Activated T-cell treated with anti-CD3 and anti-CD28 coated beads for 24 hours (primary cell): ENCODE results near the gene DESI2.
"Not testable (repeated sequence)": the region's sequence is repeated elsewhere in the genome, so short reads cannot be mapped to it uniquely, and the experiment has no call there.

Experiments used
- DNase-seq: peaks from one replicate; pipeline ENCODE4 v3.0.0-alpha.2; 2020; ENCODE audit warnings: low read depth

The DESI2 gene

DNA sequence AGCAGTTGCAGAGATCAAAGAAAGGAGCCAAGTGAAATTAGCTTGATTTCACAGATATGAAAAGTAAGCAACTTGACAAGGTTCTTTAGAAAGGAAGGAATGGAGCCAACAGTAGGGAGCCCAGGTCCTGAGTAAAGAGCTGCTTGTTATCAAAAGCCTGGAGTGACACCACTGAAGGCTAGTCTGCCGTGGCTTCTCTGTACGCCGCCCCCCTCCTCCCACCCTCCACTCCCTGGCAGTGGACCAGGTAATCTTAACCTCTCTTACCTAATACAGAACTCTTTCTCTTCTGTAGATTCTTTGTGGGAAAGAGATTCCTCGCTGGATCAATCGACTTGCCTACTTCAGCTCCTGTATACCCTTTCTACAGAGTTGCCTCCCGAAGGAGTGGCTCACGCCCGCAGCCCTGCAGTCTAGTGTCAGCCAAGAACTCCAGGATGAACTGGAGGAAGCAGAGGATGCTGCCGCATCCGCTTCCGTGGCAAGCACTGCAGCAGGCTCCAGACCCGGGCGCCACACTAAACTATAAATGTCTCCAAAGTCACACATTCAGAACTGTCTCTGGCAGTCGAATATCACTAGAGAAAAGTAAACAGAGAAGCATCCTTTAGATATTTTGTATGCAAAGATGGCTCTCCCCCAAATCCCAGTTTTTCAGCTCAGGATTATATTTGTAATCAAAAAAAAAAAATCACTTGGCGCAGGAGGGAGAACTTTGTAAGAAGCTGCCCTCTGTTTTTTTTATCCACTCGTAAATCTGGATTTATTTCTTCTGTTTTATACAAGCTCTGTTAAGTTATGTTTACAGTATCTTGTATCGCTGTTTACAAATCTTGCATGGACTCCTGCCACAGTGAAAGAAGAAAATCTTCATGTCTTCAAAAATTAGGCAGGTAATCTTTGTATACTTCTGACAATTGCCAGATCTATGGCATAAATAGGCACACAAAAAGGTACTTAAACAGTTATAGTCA is 52.6 kb downstream of the DESI2 start:
- DNase-seq = no peak

DNA sequence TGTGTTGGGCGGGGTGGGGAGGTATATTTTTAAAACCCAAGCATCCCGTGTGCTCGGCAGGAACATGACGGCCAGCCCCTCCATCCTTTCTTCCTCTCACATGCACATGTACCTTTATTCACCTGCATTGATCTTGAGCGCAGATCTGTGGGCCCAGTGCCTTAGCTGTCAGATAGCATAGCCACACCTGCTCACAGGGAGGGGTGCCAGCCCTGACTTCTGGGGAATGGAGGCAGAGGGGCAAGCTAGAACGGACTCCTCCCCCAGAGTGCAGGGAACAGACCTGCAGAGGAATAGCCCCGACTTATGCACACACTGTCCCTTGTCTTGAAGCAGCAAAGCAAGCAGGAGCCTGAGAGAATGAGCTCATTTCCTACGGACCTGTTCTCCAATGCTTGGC is 56.1 kb downstream of the DESI2 start:
- DNase-seq = no peak

DNA sequence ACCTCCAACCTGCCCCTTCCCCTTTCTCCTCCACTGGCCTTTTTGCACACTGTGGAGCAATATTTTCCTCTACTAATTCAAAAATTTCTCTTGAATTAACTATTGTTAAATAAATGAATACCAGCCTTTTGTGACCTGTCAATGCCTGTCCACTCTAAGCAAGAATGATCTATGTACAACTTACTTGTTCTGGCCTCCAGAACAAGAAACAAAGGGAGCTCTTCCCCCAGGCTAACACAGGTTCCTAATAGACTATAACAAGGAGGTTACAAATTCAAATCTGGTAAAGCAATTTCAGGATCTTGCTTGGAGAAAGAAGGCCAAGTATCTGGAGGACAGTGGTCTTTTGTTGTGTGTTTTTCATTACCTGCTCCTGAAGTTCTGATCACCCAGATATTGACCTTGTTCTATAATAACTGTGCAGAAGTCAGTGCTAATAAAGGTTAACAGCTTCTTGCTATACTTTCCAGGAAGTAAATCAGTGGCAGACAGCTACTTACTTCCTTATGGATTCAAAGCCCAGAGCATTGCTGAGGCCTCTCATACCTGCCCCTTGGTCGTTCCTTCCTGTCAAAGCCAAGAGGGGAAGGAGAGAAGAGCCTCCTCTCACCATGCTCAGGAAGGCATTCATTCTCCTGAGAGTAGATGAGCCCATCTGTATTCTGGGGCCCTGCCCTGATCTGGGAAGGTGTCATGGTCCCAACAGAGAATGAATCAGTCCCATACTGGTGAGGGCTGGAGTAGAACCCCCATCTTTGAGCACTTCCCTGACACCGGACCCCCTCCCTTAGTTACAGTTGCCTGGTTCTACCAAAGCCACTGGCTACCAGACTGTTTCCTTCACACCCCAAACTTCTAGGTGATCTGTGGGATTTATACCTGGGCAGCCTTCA is 56.8 kb downstream of the DESI2 start:
- DNase-seq = no peak

DNA sequence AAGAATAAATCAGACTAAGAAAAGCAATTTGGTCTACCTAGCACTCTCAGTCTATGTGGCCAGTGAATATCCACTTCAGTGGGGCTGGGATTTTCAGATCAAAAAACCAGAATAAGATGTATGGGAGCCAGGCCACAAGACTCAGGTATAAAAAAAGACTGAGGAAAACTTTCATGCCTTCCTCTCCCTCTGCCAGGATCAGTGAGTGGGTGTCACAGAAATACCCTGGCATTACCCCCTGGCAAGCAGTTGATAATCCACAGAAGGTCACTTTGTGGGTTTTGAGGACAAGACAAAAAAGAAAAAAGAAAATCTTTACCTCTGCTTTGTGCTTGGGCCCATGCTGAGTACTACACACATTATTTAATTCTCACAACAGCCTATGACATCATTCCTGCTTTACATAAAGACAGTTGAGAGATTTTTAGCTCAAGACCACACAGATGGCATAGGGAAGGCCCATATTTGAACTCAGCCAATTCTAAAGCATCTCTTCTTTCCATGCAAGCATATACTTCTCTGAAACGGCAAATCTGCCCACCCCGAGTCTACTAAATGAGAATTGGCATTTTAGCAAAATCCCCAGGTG is 57.6 kb downstream of the DESI2 start:
- DNase-seq = no peak

DNA sequence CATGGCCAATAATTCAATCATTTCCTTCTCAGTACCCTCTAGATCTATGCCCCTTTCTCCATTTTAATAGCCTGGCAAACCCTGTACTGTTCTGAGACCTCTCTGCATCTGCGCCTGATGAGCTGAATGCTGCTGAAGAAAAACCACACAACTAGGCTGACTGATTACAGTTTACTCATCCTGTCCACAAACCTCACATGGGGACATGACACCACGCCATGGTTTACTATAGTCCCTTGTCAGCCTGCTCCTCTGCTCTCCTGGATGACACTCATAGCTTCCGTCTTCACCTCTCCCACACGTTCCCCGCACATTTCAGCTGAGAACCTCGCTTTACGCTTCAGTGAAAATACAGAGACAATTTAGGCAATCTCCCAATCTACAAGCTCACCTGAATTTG is 59.7 kb downstream of the DESI2 start:
- DNase-seq = no peak

DNA sequence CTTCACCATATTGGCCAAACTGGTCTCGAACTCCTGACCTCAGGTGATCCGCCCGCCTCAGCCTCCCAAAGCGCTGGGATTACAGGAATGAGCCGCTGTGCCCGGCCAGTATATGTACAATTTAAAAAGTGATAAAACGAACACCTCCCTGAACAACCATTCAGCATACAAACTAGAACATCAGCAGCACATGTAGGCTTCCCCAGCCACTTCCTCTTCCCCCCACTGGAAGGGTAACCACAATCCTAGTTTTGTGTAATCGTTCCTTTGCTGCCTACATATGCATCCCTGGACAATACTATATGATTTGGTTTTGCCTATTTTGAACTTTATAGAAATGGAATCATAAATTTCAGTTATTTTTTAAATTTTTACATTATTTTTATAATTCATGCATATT is 60.4 kb downstream of the DESI2 start:
- no peak for DNase-seq

DNA sequence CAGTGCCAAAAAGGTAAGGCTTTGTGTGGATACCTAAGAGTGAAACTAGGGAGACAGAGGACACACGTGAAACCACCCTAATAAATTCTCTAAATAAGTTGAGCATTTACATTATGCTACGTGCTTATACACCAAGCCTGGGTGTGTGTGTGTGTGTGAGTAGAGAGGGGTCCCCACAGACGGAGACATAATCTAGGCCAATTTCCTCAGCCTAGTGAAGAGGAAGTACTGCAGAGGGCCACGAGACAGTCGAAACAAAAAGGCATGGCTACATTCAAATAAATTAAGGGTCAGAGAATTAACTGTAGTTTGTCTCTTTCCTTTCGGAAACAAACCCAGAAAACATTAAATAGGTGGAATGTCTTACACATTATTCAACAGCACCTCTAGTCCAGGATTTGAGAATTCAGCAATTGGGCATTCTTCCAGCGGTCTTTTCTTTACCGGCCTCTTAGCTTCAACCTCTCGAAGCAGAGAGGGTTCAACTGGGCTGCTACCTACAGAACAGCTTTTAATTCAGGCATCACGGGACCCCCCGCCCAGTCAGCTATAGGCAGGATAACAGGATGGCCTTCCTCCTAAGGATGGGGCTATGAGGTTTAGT is 75.0 kb downstream of the DESI2 start:
- no peak for DNase-seq

DNA sequence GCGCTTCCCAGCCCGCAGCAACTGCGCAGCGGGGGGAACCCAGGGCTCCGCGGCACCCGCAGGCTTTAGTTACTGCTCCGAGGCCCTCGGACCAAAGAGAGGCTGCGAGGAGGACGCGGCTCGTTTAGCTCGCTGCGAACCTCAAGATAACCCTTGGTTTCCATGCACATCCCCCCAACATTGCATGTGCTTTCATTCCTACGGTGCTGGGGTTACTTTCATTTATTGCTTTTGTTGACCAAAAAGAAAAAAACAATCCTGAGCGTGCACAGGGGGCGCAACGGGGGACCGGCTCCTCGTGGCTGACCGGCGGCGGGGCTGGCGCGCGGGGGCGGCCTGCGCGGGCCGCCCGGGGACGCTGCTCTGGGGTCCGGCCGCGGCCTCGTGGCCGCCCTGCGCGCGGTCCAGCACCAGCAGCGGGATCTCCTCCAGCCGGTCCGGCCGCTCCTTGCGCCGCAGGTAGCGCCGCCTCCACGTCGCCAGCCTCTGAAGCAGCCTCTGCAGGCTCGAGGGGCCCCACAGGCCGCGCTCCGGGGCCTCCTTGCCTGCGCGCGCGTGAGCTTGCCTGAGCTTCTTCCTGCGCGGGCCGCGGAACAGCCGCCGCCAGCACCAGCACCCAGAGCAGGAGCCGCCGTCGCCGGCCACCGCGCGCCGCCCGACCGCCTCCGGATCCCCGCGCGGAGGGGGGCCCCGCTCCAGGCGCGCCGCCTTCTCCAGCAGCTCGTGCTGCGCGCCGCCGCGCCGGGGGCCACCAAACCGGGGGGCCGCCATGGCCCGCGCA is 77.4 kb downstream of the DESI2 start:
- DNase-seq = no peak

DNA sequence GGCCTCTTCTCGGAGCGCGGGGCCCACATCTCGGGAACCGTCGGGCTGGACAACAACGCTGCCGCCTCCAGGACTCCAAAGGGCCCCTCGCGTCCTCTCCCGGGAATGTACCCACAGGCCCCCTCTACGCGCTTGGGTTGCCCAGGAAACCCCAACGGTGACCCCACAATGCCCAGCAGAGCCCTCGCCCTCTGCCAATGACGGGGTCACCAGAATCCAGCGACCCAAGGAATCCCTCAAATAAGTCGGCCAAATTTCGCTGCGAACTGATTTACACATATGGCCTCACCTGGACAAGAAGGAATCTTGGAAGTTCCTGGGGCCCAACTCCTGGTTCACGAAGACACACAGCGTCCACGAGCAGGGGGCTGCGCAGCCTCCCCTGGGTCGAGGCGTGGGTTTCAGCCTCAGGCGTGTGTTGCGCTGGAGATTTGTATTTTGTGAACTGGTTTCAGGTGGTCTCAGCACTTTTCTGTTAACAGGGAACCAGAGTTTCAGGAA is 78.1 kb downstream of the DESI2 start:
- DNase-seq = no peak

DNA sequence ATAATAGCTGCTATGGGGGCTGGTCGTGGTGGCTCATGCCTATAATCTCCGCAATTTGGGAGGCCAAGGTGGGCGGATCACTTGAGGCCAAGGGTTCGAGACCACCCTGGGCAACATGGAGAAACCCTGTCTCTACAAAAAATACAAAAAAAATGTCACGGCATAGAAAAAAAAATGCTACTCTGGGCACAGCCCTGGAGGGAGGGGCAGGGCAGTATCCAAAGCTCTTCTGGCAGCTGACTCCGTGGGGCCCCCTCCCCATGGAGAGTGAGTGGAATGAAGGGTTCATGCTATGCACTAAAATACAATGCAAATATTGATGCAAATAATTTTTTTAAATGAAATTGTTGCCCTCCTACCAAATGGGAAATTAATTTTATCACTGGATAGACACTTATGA is 78.7 kb downstream of the DESI2 start:
- DNase-seq = no peak

DNA sequence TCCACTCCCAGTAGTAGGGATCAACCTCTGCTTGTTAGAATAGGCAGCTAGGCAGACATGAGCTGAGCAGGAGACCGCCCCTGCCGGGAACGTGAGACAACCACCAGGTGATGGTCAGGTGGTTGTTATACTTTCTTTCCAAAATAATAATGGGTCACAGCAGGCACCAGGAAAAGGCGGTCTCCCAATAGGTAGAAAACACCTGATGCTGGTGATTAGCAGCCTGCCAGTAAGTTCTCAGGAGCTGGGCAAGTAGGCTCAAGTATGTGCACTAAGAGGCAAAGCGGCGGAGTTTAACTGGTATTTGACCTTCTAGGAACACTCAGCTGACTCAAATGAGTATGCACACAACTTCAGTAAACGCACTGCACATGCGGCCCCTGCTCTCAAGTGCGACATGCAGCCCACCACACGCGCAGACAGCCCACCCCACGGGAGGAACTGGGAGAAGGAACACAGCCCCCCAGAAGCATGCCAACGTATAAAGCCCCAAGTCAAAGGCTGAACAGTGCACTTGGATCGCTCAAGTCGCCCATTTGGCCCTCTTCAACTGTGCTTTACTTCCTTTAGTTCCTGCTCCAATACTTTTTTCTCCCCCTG is 80.0 kb downstream of the DESI2 start:
- DNase-seq = no peak

DNA sequence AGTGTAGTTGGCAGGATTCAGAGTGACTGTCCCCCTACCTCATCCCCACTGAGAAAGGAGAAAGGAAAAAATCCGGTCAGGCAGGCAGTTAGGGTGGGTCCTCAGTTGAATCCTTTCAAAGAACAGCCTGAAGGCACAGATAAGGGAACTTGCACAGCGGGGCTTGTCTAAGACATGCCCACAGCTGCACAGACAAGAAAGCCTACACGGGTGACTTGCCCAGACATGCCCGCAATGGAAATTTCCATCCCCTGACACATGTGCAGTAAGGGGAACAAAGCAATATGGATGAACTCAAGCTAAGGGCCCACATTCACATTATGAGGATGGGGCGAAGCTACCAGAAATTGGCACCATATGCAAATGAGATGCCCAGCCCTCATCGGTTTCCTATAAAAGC is 82.5 kb downstream of the DESI2 start:
- no peak for DNase-seq

DNA sequence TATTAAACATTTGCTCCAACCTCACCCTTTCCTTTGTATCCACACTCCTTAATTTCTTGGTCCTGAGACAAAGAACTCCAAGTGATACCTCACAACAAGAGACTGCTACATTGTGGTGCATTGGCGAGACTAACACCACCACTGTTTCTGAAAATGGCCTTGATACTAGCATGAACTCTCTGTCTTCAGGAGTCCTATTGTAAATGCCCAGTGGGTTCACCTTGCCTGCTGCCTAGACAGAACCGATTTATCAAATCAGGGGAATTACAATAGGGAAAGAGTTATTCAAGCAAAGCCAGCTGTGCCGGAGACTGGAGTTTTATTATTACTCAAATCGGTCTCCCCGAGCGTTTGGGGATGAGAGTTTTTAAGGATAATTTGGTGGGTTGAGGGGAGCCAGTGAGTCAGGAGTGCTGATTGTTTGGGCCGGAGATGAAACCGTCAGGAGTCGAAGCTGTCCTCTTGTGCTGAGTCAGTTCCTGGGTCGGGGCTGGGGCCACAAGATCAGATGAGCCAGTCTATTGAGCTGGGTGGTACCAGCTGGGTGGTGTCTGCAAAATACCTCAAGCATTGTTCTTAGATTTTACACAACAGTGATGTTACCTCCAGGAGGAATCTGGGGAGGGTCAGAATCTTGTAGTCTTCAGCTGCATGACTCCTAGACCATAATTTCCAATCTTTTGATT is 83.1 kb downstream of the DESI2 start:
- DNase-seq = no peak

DNA sequence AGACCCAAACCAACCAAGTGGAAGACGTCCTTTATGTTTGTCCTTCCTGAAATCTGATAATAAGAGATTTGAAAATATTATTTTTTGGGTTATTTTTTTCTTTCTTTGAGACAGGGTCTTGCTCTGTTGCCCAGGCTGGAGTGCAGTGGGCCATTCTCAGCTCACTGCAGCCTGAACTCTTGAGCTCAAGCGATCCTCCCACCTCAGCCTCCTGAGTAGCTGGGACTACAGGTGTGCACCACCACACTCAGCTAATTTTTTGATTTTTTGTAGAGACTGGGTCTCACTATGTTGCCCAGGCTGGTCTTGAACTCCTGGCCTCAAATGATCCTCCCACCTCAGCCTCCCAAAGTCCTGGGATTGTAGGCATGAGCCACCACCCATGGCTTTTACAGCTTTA is 86.2 kb downstream of the DESI2 start:
- DNase-seq = not testable (repeated sequence)

DNA sequence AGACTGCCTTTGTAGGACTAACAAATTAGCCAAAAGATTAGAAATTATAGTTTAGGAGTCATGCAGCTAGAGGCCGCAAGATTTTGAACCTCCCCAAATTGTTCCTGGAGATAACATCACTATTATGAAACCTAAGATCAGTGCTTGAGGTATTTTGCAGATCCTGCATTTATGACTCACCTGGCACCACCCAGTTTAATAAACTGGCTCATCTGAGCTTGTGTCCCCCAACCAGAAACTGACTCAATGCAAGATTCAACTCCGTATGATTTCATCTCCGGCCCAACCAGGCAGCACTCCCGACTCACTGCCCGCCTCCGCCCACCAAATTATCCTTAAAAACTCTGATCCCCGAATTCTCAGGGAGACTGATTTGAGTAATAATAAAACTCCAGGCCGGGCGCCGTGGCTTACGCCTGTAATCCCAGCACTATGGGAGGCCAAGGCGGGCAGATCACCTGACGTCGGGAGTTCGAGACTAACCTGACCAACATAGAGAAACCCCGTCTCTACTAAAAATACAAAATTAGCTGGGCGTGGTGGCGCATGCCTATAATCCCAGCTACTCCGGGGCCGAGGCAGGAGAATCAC is 87.2 kb downstream of the DESI2 start:
- DNase-seq = not testable (repeated sequence)

DNA sequence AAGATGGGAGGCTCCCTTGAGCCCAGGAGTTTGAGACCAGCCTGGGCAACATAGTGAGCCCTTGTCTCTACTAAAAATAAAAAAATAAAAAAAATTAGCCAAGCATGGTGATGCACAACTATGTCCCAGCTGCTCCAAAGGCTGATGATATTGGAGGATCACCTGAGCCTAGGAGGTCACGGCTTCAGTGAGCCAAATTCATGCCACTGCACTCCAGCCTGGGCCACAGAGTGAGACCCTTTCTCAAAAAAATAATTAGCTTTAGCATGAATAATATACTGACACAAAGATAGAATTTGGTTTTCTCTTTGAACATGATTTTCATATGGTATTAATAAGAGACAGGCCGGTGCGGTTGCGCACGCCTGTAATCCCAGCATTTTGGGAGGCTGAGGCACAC is 88.8 kb downstream of the DESI2 start:
- DNase-seq = no peak

DNA sequence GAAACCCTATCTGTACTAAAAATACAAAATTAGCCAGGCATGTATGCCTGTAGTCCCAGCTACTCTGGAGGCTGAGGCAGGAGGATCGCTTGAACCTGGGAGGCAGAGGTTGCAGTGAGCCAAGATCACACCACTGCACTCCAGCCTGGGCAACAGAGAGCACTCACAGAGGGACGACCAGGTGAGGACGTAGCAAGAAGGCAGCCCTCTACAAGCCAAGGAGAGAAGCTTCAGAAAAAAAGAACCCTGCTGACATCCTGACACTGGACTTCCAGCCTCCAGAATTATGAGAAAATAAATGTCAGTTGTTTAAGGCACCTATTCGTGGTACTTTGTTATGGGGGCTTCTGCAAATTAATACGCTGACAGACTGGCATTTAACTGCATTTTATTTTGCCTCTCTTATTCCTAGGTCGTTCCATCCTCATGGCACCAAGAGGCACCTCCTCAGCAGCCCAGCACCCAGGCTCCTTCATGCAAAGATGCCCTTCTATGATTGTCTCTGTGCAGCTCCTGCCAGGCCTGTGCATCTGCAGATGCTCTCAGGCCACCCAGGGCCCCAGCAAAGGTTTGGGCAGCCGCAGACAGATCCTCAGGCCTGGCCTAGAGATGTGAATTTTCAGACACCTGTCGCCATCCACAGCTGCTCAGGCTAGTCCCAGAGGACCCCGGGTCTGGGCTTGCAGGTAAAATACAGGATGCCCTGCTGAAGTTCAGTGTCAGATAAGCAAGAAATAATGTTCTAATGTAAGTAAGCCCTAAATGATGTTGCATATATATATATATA is 96.5 kb downstream of the DESI2 start:
- DNase-seq = no peak

DNA sequence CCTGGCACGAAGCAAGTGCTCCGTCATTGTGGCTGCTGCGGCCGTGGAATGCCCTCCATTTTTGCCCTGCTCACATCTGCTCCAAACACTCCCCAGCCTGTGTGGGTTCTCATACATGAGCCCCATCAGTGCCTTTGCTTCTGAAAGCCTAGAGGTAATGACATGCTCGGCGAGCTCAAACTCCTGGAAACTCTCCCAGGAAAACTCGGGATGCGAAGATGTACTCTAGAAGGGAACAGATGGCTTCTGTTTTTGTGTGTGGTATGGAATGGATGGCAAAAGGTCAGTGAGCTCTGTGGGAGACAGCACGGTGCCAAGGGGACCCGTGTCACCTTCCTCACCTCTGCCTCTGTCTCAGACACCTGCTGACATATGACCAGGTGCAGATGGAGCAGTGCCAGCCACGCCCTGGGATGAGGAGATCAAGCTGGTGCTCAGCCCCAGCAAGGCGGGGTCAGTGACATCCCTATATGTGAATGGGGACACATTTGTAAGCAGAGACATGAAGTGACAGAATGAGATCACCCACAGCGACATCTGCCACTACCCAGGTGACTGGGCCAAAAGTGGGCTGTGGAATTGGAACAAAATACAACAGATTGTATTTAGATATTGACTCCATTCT is 98.5 kb downstream of the DESI2 start:
- no peak for DNase-seq
